ENCODE results near the gene PPP1R3G. TPM values are rescaled to one million over a fixed set of nuclear protein-coding genes. Genes with fewer than 3 reads are reported as not detected.

Gene PPP1R3G
- total RNA-seq, 4 donors from 2014 or later = 0.10 to 1.1 (median 0.49) TPM; not detected in 1

GRCh38 chr6:5124526-5124925, 39.4 kb downstream of the PPP1R3G start:
- no peaks in the 10 kb centered on the region for H3K27me3 ChIP-seq
- TF ChIP-seq CTCF (IDR thresholded peaks at IDR 0.05 in 4 of 5, conservative IDR thresholded peaks at IDR 0.05 in 1 of 5) = no peak
- TF ChIP-seq POLR2A (IDR thresholded peaks at IDR 0.05) = no peak

GRCh38 chr6:5125152-5126006, 40.2 kb downstream of the PPP1R3G start:
- Histone ChIP-seq H3K27ac (no peak overlapping the region), H3K9me3 (no peaks in the 10 kb centered on the region), H3K4me1 (peaks cover 0 to 6% of the 10 kb centered on the region in 2 donors), H3K27me3 (no peaks in the 10 kb centered on the region), H3K4me3 (no peak overlapping the region), H3K36me3 (no peaks in the 10 kb centered on the region)
- DNase-seq (no peak), ATAC-seq (no peak)
- in situ Hi-C loops (cut with MboI; ENCODE audit: low sequenced_read_pairs in 4 of 4) (loop anchor here in 3 of 4 donors (25.0 kb wide), 2 partner anchors 262 to 1412 kb away; no protein-coding TSS in a partner anchor), intact Hi-C loops (cut with DNase I; ENCODE audit: low total_unique reads) (no loop called here)
- TF ChIP-seq CTCF (IDR thresholded peaks at IDR 0.05 in 4 of 5, conservative IDR thresholded peaks at IDR 0.05 in 1 of 5) = no peak
- TF ChIP-seq POLR2A (IDR thresholded peaks at IDR 0.05) = no peak

More at GRCh38 chr6:5124526-5124925, 39.4 kb downstream of the PPP1R3G start:
- Histone ChIP-seq H3K36me3 (no peaks in the 10 kb centered on the region), H3K4me3 (no peak overlapping the region), H3K4me1 (peaks cover 0 to 6% of the 10 kb centered on the region in 2 donors), H3K27ac (no peak overlapping the region), H3K9me3 (no peaks in the 10 kb centered on the region)
- intact Hi-C loops (cut with DNase I; ENCODE audit: low total_unique reads) = no loop called here
- ATAC-seq (no peak), DNase-seq (no peak)
- in situ Hi-C loops (cut with MboI; ENCODE audit: low sequenced_read_pairs in 4 of 4) = no loop called here

- Histone ChIP-seq H3K36me3 (no peaks in the 10 kb centered on the region), H3K27ac (no peak overlapping the region), H3K4me1 (peaks cover 0 to 6% of the 10 kb centered on the region in 2 donors), H3K9me3 (no peaks in the 10 kb centered on the region), H3K27me3 (no peaks in the 10 kb centered on the region), H3K4me3 (no peak overlapping the region)
- no peak for TF ChIP-seq POLR2A (IDR thresholded peaks at IDR 0.05)
- no peak for TF ChIP-seq CTCF (IDR thresholded peaks at IDR 0.05 in 4 of 5, conservative IDR thresholded peaks at IDR 0.05 in 1 of 5)
- ATAC-seq (no peak), DNase-seq (no peak)
- intact Hi-C loops (cut with DNase I; ENCODE audit: low total_unique reads) = no loop called here
- in situ Hi-C loops (cut with MboI; ENCODE audit: low sequenced_read_pairs in 4 of 4) = loop anchor here in 3 of 4 donors (25.0 kb wide), 2 partner anchors 261 to 1411 kb away; no protein-coding TSS in a partner anchor
Observed at GRCh38 chr6:5126214-5126613, 41.1 kb downstream of the PPP1R3G start.

GRCh38 chr6:5127106-5127687, 42.1 kb downstream of the PPP1R3G start:
- in situ Hi-C loops (cut with MboI; ENCODE audit: low sequenced_read_pairs in 4 of 4) (loop anchor here in 3 of 4 donors (25.0 kb wide), 2 partner anchors 260 to 1410 kb away; no protein-coding TSS in a partner anchor), intact Hi-C loops (cut with DNase I; ENCODE audit: low total_unique reads) (no loop called here)
- peaks cover 3 to 4% of the 10 kb centered on the region in 2 donors for H3K4me1 ChIP-seq
- no peaks in the 10 kb centered on the region for H3K27me3 ChIP-seq
- DNase-seq = no peak
- ATAC-seq = no peak
- no peaks in the 10 kb centered on the region for H3K36me3 ChIP-seq
- no peak for TF ChIP-seq CTCF (IDR thresholded peaks at IDR 0.05 in 4 of 5, conservative IDR thresholded peaks at IDR 0.05 in 1 of 5)
- no peak overlapping the region for H3K27ac ChIP-seq
- H3K4me3 ChIP-seq = no peak overlapping the region
- no peaks in the 10 kb centered on the region for H3K9me3 ChIP-seq
